ENCODE results near the gene HEXB.

DNA sequence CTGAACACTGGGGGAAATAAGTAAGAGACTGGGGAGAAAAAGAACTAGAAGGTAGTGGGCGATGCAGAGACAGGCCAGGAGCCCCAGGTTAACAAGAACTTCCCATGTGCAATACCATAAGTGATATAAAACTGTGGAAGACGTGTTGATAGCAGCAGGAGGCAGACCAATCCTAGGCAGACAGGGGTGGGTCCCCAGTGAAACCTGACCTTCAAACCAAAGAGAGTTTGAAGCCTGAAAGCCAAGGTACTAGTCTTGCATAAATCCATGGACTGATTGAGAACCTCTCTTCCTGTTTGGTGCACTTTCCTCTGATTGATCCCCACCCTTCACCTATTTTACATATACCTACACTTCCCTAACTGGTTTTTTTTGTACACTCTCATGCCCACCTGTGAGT lies 15.2 kb upstream of the HEXB start:
- no peak for TF ChIP-seq WT1 (tag by site-specific recombination; IDR thresholded peaks at IDR 0.05)
- TF ChIP-seq ZNF274 (IDR thresholded peaks at IDR 0.05; ENCODE audit: low read length): no peak
- no peak for TF ChIP-seq ZNF274 (tag by site-specific recombination; IDR thresholded peaks at IDR 0.05; ENCODE audit: borderline replicate concordance)
- TF ChIP-seq, protein P1, sequence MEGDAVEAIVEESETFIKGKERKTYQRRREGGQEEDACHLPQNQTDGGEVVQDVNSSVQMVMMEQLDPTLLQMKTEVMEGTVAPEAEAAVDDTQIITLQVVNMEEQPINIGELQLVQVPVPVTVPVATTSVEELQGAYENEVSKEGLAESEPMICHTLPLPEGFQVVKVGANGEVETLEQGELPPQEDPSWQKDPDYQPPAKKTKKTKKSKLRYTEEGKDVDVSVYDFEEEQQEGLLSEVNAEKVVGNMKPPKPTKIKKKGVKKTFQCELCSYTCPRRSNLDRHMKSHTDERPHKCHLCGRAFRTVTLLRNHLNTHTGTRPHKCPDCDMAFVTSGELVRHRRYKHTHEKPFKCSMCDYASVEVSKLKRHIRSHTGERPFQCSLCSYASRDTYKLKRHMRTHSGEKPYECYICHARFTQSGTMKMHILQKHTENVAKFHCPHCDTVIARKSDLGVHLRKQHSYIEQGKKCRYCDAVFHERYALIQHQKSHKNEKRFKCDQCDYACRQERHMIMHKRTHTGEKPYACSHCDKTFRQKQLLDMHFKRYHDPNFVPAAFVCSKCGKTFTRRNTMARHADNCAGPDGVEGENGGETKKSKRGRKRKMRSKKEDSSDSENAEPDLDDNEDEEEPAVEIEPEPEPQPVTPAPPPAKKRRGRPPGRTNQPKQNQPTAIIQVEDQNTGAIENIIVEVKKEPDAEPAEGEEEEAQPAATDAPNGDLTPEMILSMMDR (tag by site-specific recombination; IDR thresholded peaks at IDR 0.05): no peak
- no peak for TF ChIP-seq YY1 (tag by site-specific recombination; IDR thresholded peaks at IDR 0.05)
- TF ChIP-seq MEIS1 (CRISPR knock-in tag; IDR thresholded peaks at IDR 0.05; ENCODE audit: borderline replicate concordance): no peak
